NCI-H1417 treated with DMSO at 0.1 percent for 48 hours (cell line): Measurements from ENCODE around the gene ARFRP1.

Experiments used
- DNase-seq: peaks from one replicate; lab custom pipeline; 2025; lab: John Stamatoyannopoulos, UW

The ARFRP1 gene

GRCh38 chr20:63701329-63702035 is 6.3 kb downstream of the ARFRP1 start:
- DNase-seq = no peak

DNA sequence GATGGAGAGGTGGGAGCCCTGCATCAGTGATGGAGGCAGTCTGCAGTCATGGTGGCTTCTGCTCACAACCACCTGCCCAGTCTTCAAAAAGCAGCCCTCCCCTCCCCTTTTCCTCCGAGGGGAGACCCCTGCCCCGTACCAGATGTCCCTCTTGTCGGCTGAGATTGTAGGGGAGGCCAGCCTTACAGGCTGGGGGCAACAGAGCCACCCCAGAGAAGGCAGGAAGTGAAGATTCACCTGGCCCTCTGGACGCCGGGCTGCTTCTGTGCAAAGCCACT is 6.8 kb downstream of the ARFRP1 start:
- no peak for DNase-seq

- no peak for DNase-seq
Observed at GRCh38 chr20:63700199-63701050, 7.4 kb downstream of the ARFRP1 start.

GRCh38 chr20:63699466-63700198 is 8.1 kb downstream of the ARFRP1 start:
- DNase-seq = no peak

- no peak for DNase-seq
Observed at GRCh38 chr20:63698739-63699465, 8.9 kb downstream of the ARFRP1 start.

- no peak for DNase-seq
Observed at GRCh38 chr20:63697868-63698545, 9.8 kb downstream of the ARFRP1 start.

DNA sequence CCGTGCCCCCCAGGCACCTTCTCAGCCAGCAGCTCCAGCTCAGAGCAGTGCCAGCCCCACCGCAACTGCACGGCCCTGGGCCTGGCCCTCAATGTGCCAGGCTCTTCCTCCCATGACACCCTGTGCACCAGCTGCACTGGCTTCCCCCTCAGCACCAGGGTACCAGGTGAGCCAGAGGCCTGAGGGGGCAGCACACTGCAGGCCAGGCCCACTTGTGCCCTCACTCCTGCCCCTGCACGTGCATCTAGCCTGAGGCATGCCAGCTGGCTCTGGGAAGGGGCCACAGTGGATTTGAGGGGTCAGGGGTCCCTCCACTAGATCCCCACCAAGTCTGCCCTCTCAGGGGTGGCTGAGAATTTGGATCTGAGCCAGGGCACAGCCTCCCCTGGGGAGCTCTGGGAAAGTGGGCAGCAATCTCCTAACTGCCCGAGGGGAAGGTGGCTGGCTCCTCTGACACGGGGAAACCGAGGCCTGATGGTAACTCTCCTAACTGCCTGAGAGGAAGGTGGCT is 10.4 kb downstream of the ARFRP1 start:
- DNase-seq = no peak

DNA sequence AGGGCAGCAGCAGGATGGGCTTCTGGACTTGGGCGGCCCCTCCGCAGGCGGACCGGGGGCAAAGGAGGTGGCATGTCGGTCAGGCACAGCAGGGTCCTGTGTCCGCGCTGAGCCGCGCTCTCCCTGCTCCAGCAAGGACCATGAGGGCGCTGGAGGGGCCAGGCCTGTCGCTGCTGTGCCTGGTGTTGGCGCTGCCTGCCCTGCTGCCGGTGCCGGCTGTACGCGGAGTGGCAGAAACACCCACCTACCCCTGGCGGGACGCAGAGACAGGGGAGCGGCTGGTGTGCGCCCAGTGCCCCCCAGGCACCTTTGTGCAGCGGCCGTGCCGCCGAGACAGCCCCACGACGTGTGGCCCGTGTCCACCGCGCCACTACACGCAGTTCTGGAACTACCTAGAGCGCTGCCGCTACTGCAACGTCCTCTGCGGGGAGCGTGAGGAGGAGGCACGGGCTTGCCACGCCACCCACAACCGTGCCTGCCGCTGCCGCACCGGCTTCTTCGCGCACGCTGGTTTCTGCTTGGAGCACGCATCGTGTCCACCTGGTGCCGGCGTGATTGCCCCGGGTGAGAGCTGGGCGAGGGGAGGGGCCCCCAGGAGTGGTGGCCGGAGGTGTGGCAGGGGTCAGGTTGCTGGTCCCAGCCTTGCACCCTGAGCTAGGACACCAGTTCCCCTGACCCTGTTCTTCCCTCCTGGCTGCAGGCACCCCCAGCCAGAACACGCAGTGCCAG is 11.0 kb downstream of the ARFRP1 start, which contains the start of gene TNFRSF6B:
Gene TNFRSF6B, plus strand, starts transcription at position 25 of the 729 bp plus-strand sequence. Its CDS starts 116 bp downstream, at position 141.
- DNase-seq = no peak

DNA sequence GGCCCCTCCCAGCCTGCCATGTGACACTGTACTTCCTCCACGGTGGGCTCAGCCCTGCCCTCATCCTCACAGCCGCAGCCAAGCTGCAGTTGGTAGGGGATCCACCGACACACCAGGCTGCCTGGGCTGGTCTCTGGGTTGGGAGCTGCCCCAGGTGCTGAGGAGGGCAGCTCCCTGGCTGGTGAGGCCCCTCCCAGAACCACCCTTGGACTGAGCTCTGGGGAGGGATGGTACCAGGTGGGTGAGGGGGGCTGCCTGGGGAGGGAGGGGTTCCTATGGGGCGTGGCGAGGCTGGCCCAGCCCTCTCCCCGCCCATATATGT is 11.5 kb downstream of the ARFRP1 start:
- no peak for DNase-seq

- DNase-seq = no peak
Observed at GRCh38 chr20:63695424-63696305, 12.1 kb downstream of the ARFRP1 start.

DNA sequence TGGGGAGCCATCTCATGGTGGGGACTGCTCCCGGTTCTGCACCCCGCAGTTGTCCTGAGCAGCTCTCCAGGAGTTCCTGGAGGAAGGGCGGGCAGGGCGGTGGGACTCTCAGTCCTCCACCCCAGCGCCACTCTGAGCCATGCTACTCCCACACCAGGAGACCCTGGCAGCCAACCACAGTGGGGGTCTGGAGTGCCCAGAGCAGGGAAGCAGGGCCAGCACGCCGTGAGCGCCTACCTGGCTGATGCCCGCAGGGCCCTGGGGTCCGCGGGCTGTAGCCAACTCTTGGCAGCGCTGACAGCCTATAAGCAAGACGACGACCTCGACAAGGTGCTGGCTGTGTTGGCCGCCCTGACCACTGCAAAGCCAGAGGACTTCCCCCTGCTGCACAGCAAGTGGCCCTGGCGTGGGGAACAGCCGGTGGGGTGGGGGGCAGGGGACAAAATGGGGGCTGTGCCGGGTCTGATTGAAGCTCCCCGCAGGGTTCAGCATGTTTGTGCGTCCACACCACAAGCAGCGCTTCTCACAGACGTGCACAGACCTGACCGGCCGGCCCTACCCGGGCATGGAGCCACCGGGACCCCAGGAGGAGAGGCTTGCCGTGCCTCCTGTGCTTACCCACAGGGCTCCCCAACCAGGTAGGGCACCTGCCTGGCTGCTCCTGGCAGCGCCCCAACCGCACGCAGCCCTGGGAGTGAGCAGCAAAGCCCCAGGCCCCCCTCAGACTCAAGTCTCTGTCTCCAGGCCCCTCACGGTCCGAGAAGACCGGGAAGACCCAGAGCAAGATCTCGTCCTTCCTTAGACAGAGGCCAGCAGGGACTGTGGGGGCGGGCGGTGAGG is 13.0 kb downstream of the ARFRP1 start:
- DNase-seq = no peak

DNA sequence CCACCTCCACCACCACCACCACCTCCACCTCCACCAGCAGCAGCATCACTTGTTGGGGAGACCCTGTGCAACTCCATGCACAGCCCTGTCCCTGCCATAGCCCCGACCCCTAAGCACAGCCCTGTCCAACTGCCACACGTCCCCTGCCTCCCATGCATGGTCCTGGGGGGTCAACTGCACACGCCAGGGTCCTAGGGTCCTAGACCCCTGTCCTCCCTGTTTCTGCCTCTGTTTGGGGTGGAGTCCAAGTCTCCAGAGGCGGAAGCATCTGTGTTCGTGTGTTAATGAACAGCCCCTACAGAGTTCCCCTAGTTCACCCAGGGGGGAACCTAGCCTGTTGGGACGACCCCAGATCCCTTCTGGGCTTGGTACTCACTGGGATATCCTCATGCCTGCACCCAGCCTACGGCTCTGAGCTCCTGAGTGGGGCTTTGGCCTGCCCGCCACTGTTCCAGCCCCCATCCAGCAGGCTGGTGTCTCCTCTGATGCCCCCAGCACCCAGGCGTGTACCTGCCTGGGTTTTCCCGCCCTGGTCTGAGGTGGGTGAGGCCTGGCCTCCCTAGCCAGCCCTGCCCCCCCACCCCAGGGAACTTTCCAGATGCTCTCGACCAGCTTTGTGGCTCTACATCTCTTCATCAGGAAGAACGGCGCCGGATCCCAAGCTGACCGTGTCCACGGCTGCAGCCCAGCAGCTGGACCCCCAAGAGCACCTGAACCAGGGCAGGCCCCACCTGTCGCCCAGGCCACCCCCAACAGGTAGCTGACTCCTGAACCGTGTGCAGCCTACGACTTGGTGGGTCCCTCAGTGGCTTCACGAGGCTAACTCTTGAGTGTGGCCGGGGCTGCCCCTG is 13.8 kb downstream of the ARFRP1 start:
- DNase-seq = no peak

DNA sequence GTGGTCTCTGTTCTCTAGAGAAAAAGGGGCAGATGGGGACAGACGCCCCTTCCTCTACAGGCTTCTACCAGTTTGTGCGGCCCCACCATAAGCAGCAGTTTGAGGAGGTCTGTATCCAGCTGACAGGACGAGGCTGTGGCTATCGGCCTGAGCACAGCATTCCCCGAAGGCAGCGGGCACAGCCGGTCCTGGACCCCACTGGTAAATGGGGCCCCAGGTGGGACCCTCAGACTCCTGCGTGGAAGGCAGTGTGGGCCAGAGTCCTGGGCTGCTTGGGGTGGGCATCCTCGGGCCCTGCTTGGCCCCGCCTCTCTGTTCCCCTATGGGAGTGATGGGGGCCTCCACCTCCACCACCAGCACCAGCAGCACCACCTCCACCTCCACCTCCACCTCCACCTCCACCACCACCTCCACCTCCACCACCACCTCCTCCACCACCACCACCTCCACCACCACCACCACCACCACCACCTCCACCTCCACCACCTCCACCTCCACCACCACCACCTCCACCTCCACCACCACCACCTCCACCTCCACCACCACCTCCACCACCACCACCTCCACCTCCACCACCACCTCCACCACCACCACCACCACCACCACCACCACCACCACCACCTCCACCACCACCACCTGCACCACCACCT is 14.6 kb downstream of the ARFRP1 start:
- no peak for DNase-seq

GRCh38 chr20:63692436-63693082 is 15.2 kb downstream of the ARFRP1 start:
- DNase-seq = no peak

DNA sequence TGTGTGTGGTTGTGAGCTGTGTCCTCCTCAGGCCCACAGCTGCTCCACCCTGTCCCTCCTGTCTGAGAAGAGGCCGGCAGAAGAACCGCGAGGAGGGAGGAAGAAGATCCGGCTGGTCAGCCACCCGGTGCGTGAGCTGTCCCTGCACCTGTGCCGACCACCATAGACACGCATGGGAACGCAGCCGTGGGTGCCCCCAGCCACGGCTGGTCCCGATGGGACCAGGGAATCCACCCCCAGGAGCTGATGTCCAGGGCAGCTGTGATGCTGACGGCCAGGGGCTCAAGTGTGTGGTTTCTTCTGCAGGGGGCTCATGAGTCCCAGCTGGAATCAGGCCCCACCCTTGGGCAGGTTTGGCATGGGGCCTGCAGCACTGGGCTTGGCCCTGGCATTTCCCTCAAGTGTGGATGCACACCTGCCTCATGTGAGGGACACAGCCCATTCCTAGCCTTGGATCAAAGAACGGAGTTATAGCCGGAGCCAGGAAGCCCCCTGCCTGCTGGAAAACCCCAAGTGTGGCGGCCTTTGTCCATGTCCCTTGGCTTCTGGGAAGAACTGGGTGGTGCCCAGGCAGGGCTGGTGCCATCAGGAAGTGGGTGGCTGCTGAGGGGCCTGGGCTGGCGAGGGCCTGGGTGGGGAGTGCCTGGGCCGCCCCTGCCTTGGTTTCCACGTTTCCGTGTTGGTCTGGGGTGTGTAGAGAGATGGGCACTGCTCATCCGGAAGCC is 15.9 kb downstream of the ARFRP1 start:
- DNase-seq = no peak
